ENCODE results near the gene CD200R1. TPM values are rescaled to one million over a fixed set of nuclear protein-coding genes. Genes with fewer than 3 reads are reported as not detected.

CD200R1 gene
- total and polyA plus RNA-seq, 9 of the 15 experiments (the other 6 are each of a cell fraction or from before 2014, with no cell fraction given) = 0.04 to 0.23 (median 0.09) TPM; not detected in 5

- TF ChIP-seq CHD1 (IDR thresholded peaks at IDR 0.05; ENCODE audit: low read length) (no peak), ZNF140 (CRISPR knock-in tag; IDR thresholded peaks at IDR 0.05) (no peak), PTRF (tag; IDR thresholded peaks at IDR 0.05) (no peak), TEAD4 (IDR thresholded peaks at IDR 0.05; ENCODE audit: low read length) (no peak), TEAD4 (CRISPR knock-in tag; IDR thresholded peaks at IDR 0.05; ENCODE audit: borderline replicate concordance) (no peak), HMGN3 (IDR thresholded peaks at IDR 0.05; ENCODE audit: borderline replicate concordance, extremely low read depth, insufficient read length, low read depth, low read length) (peak; percentile 53), COPS2 (conservative IDR thresholded peaks at IDR 0.05) (no peak), ZNF668 (CRISPR knock-in tag; IDR thresholded peaks at IDR 0.05) (no peak), SMARCE1 (IDR thresholded peaks at IDR 0.05) (no peak), HDAC6 (IDR thresholded peaks at IDR 0.05; ENCODE audit: low read depth, low read length) (no peak), TEAD2 (tag; IDR thresholded peaks at IDR 0.05) (no peak), POLR2A (conservative IDR thresholded peaks at IDR 0.05) (peak; percentile 81), IRF1 (CRISPR knock-in tag; IDR thresholded peaks at IDR 0.05; ENCODE audit: borderline replicate concordance) (no peak), BMI1 (IDR thresholded peaks at IDR 0.05; ENCODE audit: low read length) (no peak), POLR2G (IDR thresholded peaks at IDR 0.05; ENCODE audit: low read depth, low read length) (peak; percentile 91), SIX5 (IDR thresholded peaks at IDR 0.05; ENCODE audit: borderline replicate concordance in 1 of 2, insufficient read depth in 1 of 2, low read depth in 1 of 2, low read length in 2 of 2) (no peak), ZNF79 (CRISPR knock-in tag; IDR thresholded peaks at IDR 0.05; ENCODE audit: low read depth) (no peak), HCFC1 (IDR thresholded peaks at IDR 0.05; ENCODE audit: low read depth, low read length) (peak; percentile 30; the same call in 1 of the 2 replicates), EP300 (IDR thresholded peaks at IDR 0.05; ENCODE audit: low read length) (no peak), ZNF444 (CRISPR knock-in tag; IDR thresholded peaks at IDR 0.05) (no peak), CHD4 (IDR thresholded peaks at IDR 0.05; ENCODE audit: insufficient read depth, insufficient replicate concordance, low read depth, low read length, poor library complexity, severe bottlenecking) (no peak)
- TF ChIP-seq, protein P1, sequence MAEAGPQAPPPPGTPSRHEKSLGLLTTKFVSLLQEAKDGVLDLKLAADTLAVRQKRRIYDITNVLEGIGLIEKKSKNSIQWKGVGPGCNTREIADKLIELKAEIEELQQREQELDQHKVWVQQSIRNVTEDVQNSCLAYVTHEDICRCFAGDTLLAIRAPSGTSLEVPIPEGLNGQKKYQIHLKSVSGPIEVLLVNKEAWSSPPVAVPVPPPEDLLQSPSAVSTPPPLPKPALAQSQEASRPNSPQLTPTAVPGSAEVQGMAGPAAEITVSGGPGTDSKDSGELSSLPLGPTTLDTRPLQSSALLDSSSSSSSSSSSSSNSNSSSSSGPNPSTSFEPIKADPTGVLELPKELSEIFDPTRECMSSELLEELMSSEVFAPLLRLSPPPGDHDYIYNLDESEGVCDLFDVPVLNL (CRISPR knock-in tag; IDR thresholded peaks at IDR 0.05; ENCODE audit: low read depth) = no peak
- TF ChIP-seq, protein P2, sequence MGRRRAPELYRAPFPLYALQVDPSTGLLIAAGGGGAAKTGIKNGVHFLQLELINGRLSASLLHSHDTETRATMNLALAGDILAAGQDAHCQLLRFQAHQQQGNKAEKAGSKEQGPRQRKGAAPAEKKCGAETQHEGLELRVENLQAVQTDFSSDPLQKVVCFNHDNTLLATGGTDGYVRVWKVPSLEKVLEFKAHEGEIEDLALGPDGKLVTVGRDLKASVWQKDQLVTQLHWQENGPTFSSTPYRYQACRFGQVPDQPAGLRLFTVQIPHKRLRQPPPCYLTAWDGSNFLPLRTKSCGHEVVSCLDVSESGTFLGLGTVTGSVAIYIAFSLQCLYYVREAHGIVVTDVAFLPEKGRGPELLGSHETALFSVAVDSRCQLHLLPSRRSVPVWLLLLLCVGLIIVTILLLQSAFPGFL (CRISPR knock-in tag; IDR thresholded peaks at IDR 0.05) = no peak
- TF ChIP-seq, protein P3, sequence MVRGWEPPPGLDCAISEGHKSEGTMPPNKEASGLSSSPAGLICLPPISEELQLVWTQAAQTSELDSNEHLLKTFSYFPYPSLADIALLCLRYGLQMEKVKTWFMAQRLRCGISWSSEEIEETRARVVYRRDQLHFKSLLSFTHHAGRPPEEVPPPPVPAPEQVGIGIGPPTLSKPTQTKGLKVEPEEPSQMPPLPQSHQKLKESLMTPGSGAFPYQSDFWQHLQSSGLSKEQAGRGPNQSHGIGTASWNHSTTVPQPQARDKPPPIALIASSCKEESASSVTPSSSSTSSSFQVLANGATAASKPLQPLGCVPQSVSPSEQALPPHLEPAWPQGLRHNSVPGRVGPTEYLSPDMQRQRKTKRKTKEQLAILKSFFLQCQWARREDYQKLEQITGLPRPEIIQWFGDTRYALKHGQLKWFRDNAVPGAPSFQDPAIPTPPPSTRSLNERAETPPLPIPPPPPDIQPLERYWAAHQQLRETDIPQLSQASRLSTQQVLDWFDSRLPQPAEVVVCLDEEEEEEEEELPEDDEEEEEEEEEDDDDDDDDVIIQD (CRISPR knock-in tag; IDR thresholded peaks at IDR 0.05) = no peak
Observed at GRCh38 chr3:113019182-113020137, 44.6 kb upstream of the CD200R1 start (continued).

Data from K562 (cell line).